Stimulated activated effector memory CD8-positive, alpha-beta T cell treated with anti-CD3 and anti-CD28 coated beads, Interleukin-12 subunit alpha, Interleukin-12 subunit beta, amount 100 ng/mL, for 72 hours (primary cell): ENCODE data around the gene COL11A2.
A peak's percentile ranks its signal among the peaks of the same experiment; 100 is the strongest.

Experiments
- ATAC-seq: fragments of 150-1000 bp; cut with Tn5 transposase; 2 replicates; pipeline ENCODE4 v1.10.0; 2021
- DNase-seq, 2 donors: peaks; one replicate each; pipeline ENCODE4 v3.0.0; 2021 to 2022; ENCODE audit warnings: low spot score in 2 of 2
- H3K27ac Mint-ChIP-seq: one replicate; pipeline ENCODE4 v1.8.0; 2022; ENCODE audit warnings: mild to moderate bottlenecking, mixed read lengths
- H3K36me3 Mint-ChIP-seq: one replicate; pipeline ENCODE4 v1.8.0; 2022; ENCODE audit warnings: mild to moderate bottlenecking, mixed read lengths
- H3K4me1 Mint-ChIP-seq: one replicate; pipeline ENCODE4 v1.8.0; 2022; ENCODE audit warnings: mixed read lengths
- H3K4me3 Mint-ChIP-seq: one replicate; pipeline ENCODE4 v1.8.0; 2022; ENCODE audit warnings: mild to moderate bottlenecking, mixed read lengths
- H3K9me3 Mint-ChIP-seq: one replicate; pipeline ENCODE4 v1.8.0; 2022; ENCODE audit warnings: mixed read lengths

COL11A2 gene

DNA sequence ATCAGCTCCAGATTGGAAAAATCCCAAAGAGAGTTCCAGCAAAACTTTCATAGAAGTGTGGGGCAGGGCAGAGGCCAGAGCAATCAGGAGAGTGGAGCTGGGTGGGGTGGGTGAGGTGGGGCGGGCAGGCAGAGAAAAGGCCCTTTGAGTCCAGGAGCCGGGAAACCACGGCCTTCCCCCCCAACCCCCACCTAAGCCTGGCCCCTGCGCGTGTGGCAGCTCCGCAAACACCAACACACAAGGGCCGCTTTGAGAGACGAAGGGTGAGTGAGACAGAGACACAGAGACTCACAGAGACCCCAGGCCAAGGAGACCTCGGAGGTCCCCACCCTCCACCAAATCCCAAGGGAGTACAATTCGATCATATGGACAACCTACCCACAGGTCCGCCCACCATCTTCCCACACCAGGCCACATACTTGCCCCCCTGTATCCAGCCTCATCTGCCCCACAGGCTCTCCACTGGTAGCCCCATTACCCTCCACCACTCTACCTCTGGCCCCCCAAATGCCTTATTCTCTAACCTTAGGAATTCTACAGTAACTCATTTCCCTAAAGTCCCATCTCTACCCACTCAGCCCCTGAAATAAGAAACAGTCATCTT, 1.7 kb downstream of the COL11A2 start:
- ATAC-seq = no peak

DNA sequence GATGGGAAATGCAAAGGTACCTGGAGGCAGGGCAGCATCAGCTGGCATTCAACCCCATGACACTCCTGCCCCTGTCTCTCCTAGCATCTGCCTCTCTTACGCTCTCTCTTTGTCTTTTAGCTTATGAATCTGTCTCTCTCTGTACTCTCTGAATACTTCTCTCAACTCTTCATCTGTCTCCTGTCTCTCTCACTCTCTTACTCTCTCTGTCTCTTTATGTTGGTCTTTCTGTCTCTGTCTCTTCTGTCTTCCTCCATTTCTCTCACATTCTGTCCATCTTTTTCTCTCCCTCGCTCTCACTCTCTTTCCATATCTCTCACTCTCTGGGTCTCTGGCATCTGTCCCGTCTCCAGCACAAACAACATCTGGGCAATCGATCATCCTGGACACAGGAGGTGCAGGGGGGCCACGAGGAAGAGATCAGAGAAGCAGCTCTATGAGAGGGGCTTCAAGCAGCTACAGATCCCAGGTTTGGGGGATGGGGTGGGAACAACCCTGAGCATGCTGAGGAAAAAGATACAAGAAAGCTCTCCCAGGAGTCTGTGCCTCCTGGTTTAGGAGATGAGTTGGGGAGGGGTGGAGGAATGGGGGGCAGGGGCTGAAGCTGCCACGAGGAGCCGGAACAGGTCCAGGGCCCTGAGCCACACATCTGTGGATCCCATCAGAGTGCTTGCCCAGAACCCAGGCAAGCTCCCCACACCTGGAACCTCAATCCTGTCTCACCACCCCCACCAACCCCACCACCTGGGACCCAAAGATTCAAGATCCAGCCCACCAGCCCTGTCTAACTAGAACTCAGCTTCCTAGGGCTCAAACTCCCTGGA, 2.4 kb downstream of the COL11A2 start:
- ATAC-seq = no peak

More for the DNA sequence above, 1.7 kb downstream of the COL11A2 start:
- DNase-seq = no peak
- no peak overlapping the region for H3K4me3 Mint-ChIP-seq
- H3K36me3 Mint-ChIP-seq = peaks cover 23% of the 10 kb centered on the region
- peaks cover 20% of the 10 kb centered on the region for H3K4me1 Mint-ChIP-seq
- H3K9me3 Mint-ChIP-seq = no peaks in the 10 kb centered on the region
- H3K27ac Mint-ChIP-seq = peak overlapping the region; percentile 4

DNA sequence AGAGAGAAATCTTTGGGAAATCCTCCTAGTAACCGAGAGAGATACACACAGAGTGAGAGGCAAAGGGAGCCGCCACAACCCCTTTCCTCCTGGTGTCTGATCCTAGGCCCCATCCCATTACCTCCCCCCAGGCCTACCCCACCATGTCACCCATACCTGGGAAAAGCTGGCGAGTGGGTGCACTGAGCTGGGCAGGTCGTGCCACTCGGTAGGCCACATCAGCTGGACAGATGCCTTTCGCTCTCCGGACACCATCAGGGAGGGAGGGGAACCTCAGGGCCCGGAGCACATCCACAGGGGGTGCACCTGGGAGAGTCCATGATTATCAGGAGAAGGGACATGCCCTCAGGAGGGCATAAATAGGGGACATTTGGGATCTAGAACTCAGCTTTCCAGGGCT, 3.1 kb downstream of the COL11A2 start:
- DNase-seq (no peak), ATAC-seq (no peak)
- Mint-ChIP-seq H3K9me3 (no peaks in the 10 kb centered on the region), H3K4me1 (peaks cover 23% of the 10 kb centered on the region), H3K4me3 (no peak overlapping the region), H3K36me3 (peaks cover 8% of the 10 kb centered on the region), H3K27ac (peak overlapping the region; percentile 40)

More for the DNA sequence above, 2.4 kb downstream of the COL11A2 start:
- DNase-seq = no peak
- H3K27ac Mint-ChIP-seq = no peak overlapping the region
- peaks cover 18% of the 10 kb centered on the region for H3K4me1 Mint-ChIP-seq
- H3K36me3 Mint-ChIP-seq = peaks cover 15% of the 10 kb centered on the region
- H3K4me3 Mint-ChIP-seq = no peak overlapping the region
- H3K9me3 Mint-ChIP-seq = no peaks in the 10 kb centered on the region

DNA sequence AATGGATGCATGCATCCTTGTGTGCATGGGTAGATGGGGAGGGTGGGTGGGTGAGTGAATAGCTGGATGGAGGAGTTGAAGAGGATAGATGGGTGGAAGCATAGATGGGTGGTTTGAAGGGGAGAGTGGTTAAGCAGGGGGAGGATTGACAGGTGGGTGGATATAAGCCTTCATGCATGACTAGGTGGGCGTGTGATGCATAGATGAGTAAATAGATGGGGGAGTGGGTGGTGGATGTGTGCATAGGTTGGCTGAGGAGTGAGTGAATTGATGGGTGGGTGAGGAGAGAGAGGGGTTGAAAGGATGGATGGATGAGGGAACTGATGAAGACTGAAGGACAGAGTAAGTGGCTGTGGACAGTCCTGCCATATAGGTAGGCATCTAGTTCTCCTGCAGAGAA, 4.5 kb downstream of the COL11A2 start:
- Mint-ChIP-seq H3K27ac (no peak overlapping the region), H3K36me3 (no peaks in the 10 kb centered on the region), H3K9me3 (peaks cover 11% of the 10 kb centered on the region), H3K4me3 (no peak overlapping the region), H3K4me1 (peaks cover 31% of the 10 kb centered on the region)
- ATAC-seq (no peak), DNase-seq (no peak)

DNA sequence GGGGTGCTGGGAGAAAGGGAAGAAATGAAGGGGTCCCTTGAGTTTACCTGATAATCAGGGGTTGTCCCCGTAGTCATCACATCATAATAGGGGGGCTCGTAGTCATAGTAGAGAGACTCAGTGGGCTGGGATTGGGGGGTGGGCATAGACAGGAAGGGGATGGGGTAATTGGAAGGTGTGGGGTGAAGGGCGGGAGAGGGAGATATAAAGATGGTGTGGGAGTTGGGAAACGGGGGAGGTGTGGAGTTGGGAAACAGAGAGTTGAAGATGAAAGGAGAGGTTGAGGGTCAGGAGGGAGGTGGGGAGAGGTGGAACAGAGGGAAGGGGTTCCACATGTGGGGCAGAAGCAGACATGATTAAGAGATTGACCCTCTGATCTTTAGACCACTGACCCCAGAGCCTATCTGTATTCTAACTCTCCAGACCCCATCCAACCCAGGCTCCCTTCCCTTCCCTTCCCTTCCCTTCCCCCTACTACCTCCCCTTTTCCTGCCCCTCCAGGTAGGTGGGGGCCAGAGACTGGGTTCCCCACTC, 6.5 kb downstream of the COL11A2 start:
- Mint-ChIP-seq H3K27ac (no peak overlapping the region), H3K36me3 (no peaks in the 10 kb centered on the region), H3K9me3 (peaks cover 13% of the 10 kb centered on the region), H3K4me1 (peaks cover 32% of the 10 kb centered on the region), H3K4me3 (no peak overlapping the region)
- no peak for DNase-seq
- no peak for ATAC-seq

DNA sequence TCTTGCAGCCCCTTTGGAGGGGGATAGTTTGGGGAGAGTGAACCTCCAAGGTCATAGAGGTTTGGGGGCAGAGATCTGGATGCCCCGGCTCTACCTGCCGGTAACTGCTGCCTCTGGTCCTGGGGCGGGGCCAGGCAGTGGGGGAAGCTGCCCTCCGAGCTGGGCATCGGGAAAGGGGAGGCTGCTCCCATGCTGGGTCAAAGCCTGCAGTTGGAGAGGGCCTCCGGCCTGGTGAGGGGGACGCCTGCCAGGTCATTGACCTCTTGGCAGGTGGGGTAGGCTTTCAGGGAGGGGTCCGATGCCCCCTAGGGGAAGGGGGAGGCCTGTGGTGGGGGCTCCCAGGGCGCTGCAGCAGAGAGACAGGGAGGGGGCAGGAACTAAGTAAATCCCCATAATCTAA, 7.1 kb downstream of the COL11A2 start:
- Mint-ChIP-seq H3K36me3 (no peaks in the 10 kb centered on the region), H3K4me3 (no peak overlapping the region), H3K9me3 (peaks cover 13% of the 10 kb centered on the region), H3K27ac (peak overlapping the region; percentile 67), H3K4me1 (peaks cover 32% of the 10 kb centered on the region)
- DNase-seq = no peak
- ATAC-seq = no peak

DNA sequence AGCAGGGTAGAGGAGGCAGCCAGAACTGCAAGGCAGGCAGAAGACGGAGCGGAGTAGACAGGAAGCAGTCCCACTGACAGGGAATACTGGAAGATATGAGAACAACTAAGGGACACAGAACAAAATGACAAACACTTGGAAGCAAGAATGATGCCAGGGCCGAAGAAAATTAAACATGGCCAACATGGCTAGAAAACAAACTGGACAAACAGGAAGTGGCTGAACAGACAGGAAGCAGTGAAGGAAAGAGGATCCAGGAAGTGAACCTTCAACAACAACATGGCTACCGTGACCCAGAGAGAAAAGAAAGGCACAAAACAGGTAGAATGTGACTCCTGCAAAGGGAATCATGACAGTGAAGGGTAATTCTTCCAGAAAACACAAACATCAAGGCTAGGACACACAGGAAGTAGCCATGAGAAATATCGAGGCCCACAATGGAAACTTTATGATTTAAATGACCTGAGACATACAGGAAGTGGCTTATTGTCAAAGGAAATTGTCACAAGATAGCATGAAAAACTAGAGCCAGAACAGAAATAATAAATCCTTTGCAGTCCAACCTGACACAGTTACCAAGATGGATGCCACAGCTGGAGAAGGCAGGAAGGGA, 9.1 kb downstream of the COL11A2 start:
- Mint-ChIP-seq H3K36me3 (no peaks in the 10 kb centered on the region), H3K4me1 (peaks cover 32% of the 10 kb centered on the region), H3K9me3 (peaks cover 13% of the 10 kb centered on the region), H3K4me3 (peak overlapping the region; percentile 48), H3K27ac (peak overlapping the region; percentile 95)
- ATAC-seq (no peak), DNase-seq (no peak)

DNA sequence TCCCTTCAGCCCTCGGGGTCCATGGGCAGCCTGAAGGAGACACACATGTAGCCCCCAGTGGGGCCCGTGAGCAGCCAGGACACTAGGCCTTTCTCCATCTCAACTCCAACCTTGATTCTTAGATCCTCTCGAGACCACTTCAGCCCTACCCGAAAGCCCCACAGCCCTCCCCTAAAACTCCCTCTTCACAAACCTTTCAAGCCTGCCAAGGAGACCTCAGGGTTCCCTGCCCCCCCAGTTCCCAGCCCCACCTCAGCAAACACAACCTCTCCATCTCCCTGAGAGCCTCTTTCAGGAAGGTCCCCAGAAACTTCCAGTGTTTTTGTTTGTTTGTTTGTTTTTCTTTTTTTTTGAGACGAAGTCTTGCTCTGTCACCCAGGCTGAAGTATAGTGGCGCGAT, 11.1 kb downstream of the COL11A2 start:
- H3K4me1 Mint-ChIP-seq = peaks cover 26% of the 10 kb centered on the region
- peak overlapping the region; percentile 21 for H3K27ac Mint-ChIP-seq
- no peaks in the 10 kb centered on the region for H3K36me3 Mint-ChIP-seq
- ATAC-seq (no peak), DNase-seq (no peak)
- no peak overlapping the region for H3K4me3 Mint-ChIP-seq
- H3K9me3 Mint-ChIP-seq = peaks cover 13% of the 10 kb centered on the region

DNA sequence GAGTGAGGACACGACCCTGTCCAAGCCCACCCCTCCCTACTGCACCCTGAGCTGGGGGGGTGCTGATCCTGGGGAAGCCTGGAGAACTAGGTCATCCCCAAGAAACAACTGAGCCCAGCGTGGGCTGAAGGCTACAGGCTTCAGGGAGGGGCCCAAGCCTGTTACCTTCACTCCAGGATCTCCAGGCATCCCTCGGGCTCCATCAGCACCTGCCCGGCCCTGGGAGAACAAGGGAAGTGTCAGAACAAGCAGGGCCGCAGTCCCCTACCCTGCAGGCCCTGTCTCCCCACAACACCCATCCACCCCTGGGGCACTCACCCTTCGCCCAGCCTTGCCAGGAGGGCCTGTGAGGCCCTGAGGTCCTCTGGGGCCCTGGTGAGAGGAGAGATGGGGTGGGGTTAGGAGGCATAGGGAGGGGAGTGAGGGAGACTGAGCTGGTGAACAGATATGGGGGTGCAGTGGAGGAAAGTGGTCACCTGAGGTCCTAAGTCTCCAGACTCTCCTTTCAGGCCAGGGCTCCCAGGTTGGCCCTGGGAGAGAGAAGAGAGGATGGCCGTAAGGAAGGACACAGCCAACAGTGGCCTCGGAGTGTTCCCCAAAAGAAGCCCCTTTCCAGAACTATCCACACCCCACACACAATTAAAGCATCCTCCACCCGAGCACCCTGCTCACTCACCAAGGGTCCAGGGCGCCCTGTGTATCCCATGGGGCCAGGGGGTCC, 13.4 kb downstream of the COL11A2 start:
- Mint-ChIP-seq H3K4me3 (no peak overlapping the region), H3K4me1 (peaks cover 19% of the 10 kb centered on the region), H3K36me3 (no peaks in the 10 kb centered on the region), H3K27ac (peak overlapping the region; percentile 43), H3K9me3 (peaks cover 13% of the 10 kb centered on the region)
- no peak for DNase-seq
- no peak for ATAC-seq

DNA sequence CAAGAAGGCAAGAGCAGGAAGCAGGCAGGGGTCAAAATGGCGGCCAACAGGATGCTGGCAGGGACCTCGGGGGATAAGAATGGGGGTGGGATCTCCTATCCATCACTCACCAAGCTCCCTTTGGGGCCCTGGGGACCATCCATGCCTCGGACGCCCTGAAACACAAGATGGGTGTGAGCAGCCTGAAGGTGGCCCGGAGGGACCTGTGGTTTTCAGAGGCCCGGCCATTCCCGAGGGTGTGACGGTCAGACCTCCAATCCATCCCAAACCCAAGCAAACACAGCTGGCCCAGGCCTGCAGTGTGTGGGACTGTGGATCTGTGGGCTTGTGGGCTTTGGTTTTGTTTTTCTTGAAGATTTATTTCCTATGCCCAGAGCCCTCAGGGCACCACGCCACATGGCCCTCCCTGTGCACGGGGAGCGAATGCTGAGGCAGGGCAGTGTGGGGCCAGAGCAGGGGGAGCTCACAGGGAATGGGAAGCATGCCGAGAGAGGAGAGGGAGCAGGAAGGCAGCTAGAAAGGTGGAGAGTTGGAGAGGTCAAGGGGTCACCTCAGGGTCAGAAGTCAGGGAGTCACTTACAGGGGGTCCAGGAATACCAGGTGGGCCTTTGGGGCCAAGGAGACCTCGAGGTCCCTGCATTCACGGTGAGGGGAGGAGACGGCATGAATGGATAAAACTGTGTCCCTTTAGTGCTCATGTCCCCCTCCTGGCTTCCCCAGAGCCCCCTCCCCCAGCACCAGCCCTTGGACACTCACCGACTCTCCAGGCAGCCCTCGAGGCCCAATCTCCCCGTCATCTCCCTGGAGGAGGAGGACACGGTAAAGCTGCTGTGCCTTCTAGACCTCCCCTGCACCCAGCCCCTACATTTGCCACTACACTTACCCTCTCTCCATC, 14.5 kb downstream of the COL11A2 start:
- Mint-ChIP-seq H3K4me3 (no peak overlapping the region), H3K9me3 (peaks cover 2% of the 10 kb centered on the region), H3K4me1 (peaks cover 8% of the 10 kb centered on the region), H3K27ac (peak overlapping the region; percentile 8), H3K36me3 (no peaks in the 10 kb centered on the region)
- ATAC-seq (no peak), DNase-seq (no peak)

DNA sequence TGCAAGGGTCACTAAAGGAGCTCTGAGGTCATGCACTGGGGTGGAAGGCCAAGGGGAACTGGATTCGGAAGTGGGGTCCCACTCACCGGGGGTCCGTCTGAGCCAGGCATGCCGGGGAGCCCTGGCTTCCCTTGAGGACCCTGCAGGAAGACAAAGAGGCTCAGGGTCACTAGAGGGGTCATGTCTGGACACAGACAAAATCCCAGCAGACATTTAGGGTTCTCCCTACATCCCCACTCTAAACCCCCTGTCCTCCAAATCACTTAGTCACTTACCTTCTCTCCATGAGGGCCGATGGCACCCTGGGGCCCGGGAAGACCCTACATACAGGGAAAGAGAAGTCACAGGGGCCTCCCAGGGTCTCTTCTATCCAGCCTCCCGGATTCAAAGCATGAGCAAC, 15.4 kb downstream of the COL11A2 start:
- H3K4me3 Mint-ChIP-seq = no peak overlapping the region
- ATAC-seq (no peak), DNase-seq (no peak)
- H3K9me3 Mint-ChIP-seq = no peaks in the 10 kb centered on the region
- H3K27ac Mint-ChIP-seq = no peak overlapping the region
- H3K36me3 Mint-ChIP-seq = no peaks in the 10 kb centered on the region
- peaks cover 4% of the 10 kb centered on the region for H3K4me1 Mint-ChIP-seq

DNA sequence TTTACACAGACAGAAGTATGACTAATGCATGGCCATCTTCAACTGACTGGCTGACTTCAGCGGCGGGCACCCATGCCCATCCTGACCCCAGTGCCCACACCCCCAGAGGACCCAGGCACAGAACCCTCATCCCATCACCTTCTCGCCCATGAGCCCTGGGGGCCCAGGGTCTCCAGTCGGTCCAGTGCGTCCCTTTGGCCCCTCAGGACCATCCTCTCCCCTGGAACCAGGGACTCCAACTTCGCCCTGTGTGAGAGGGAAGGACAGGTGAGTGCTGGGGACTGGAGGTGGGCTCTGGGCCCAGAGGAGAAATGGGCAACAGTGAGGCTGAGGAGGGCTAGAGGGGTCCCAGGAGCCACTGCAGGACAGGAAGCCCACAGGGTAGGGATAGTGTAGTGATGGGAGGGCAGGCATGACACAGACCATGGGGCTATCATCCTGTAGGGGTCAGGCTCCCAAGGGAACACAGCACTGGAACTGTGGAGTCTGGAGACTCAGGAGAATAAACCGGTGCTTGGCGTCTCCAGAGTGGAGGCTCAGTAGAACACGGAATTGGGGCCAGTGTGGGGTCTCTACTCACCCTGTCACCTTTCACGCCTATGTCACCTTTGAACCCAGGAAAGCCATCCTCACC, 16.7 kb downstream of the COL11A2 start:
- ATAC-seq (no peak), DNase-seq (no peak)
- H3K27ac Mint-ChIP-seq = peak overlapping the region; percentile 33
- peaks cover 4% of the 10 kb centered on the region for H3K4me1 Mint-ChIP-seq
- H3K4me3 Mint-ChIP-seq = no peak overlapping the region
- H3K36me3 Mint-ChIP-seq = no peaks in the 10 kb centered on the region
- no peaks in the 10 kb centered on the region for H3K9me3 Mint-ChIP-seq

DNA sequence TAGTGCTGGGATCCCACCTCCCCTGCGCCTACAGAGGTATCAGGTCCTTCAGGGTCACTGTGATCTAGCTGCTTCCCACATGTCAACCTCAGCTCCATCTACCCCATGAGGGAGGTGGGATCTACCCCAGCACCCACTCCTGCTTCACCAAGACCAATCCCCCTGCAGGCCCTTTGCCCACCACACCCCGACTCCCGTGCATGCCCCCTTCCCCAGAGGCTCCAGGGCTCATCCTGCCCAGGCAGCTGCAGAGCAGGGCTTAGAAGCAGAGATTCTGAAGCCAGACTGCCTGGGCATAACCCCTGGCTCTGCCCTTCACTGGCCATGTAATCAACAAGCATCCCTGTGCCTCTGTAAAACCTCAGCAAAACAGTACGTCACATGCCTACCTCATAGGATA, 17.5 kb downstream of the COL11A2 start:
- DNase-seq = no peak
- Mint-ChIP-seq H3K4me1 (peaks cover 4% of the 10 kb centered on the region), H3K36me3 (no peaks in the 10 kb centered on the region), H3K27ac (no peak overlapping the region), H3K4me3 (no peak overlapping the region), H3K9me3 (no peaks in the 10 kb centered on the region)
- ATAC-seq = no peak

DNA sequence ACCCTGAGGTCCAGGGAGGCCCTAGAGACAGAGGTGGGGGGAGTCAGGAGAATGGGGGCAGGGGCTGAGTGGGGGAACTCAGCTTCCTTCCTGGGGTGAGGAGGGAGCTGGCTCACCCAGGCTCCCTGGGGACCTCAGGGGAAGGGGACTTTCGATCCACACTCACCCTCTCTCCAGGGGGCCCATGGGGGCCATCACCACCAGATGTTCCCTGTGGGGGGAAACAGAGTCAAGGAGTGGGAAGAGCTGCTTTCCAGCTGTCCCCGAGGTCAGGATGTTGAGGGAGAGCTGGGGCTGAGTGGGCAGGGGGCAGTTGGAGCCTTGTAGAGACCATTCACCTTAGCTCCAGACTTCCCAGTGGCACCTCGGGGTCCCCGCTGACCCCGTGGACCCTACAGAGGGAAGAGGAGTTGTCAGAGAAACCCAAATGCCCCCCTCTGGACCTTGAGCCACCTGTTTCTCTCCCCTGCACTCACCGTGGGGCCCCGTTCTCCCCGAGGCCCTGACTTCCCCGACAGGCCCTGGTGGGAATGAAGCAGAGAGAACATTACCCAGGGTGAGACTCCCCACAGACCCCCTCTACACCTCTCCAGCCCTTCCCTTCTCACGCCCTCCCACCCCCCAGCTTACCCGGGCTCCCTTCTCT, 18.6 kb downstream of the COL11A2 start:
- ATAC-seq = no peak

More for the DNA sequence above, 18.6 kb downstream of the COL11A2 start:
- peaks cover 11% of the 10 kb centered on the region for H3K4me1 Mint-ChIP-seq
- H3K4me3 Mint-ChIP-seq = no peak overlapping the region
- no peaks in the 10 kb centered on the region for H3K36me3 Mint-ChIP-seq
- DNase-seq = no peak
- no peak overlapping the region for H3K27ac Mint-ChIP-seq
- no peaks in the 10 kb centered on the region for H3K9me3 Mint-ChIP-seq
